ENCODE data around the gene PLXNA2.

- TF ChIP-seq, protein P1, sequence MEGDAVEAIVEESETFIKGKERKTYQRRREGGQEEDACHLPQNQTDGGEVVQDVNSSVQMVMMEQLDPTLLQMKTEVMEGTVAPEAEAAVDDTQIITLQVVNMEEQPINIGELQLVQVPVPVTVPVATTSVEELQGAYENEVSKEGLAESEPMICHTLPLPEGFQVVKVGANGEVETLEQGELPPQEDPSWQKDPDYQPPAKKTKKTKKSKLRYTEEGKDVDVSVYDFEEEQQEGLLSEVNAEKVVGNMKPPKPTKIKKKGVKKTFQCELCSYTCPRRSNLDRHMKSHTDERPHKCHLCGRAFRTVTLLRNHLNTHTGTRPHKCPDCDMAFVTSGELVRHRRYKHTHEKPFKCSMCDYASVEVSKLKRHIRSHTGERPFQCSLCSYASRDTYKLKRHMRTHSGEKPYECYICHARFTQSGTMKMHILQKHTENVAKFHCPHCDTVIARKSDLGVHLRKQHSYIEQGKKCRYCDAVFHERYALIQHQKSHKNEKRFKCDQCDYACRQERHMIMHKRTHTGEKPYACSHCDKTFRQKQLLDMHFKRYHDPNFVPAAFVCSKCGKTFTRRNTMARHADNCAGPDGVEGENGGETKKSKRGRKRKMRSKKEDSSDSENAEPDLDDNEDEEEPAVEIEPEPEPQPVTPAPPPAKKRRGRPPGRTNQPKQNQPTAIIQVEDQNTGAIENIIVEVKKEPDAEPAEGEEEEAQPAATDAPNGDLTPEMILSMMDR (IDR thresholded peaks at IDR 0.05), result no peak
- no peak for TF ChIP-seq POLR2A (IDR thresholded peaks at IDR 0.05)
Observed at GRCh38 chr1:208007938-208008342, 236.2 kb downstream of the PLXNA2 start.
